Endodermal cell (in vitro differentiated cells): ENCODE measurements around the gene CD40. TPM values are rescaled to one million over a fixed set of nuclear protein-coding genes. Genes with fewer than 3 reads are reported as not detected.
"Not testable (repeated sequence)": the region's sequence is repeated elsewhere in the genome, so short reads cannot be mapped to it uniquely, and the experiment has no call there.

Source experiments
- DNase-seq: peaks from one replicate; pipeline ENCODE4 v3.0.0-alpha.2; 2017
- H3K27ac ChIP-seq: 2 replicates; pipeline ENCODE4 v1.5.1; 2013; ENCODE audit warnings: mild to moderate bottlenecking, low read depth, low read length, moderate library complexity
- H3K27me3 ChIP-seq: 2 replicates; pipeline ENCODE4 v1.6.1; 2013; ENCODE audit warnings: mild to moderate bottlenecking, low read length, moderate library complexity; ENCODE audit not compliant: insufficient read depth, control insufficient read depth, poor library complexity, severe bottlenecking
- H3K36me3 ChIP-seq: 2 replicates; pipeline ENCODE4 v1.7.0; 2013; ENCODE audit warnings: mild to moderate bottlenecking, low read length, moderate library complexity; ENCODE audit not compliant: control insufficient read depth, insufficient read depth
- H3K4me1 ChIP-seq: one replicate; pipeline ENCODE4 v1.7.0; 2013; ENCODE audit warnings: low read length; ENCODE audit not compliant: control insufficient read depth, insufficient read depth
- H3K4me3 ChIP-seq: 2 replicates; pipeline ENCODE4 v1.5.1; 2013; ENCODE audit warnings: mild to moderate bottlenecking, low read length, moderate library complexity
- H3K9ac ChIP-seq: 2 replicates; pipeline ENCODE4 v1.6.1; 2013; ENCODE audit warnings: mild to moderate bottlenecking, low read length, moderate library complexity; ENCODE audit not compliant: poor library complexity, severe bottlenecking; ENCODE audit errors: extremely low read depth
- H3K9me3 ChIP-seq: 2 replicates; pipeline ENCODE4 v1.6.1; 2013; ENCODE audit warnings: mild to moderate bottlenecking, low read length, moderate library complexity; ENCODE audit not compliant: control insufficient read depth
- H3K27ac Mint-ChIP-seq: 2 replicates; pipeline ENCODE4 v1.8.0; 2020; ENCODE audit warnings: mixed read lengths
- H3K27me3 Mint-ChIP-seq: 2 replicates; pipeline ENCODE4 v1.8.0; 2021; ENCODE audit warnings: mild to moderate bottlenecking, mixed read lengths; ENCODE audit not compliant: insufficient read depth
- H3K36me3 Mint-ChIP-seq: 2 replicates; pipeline ENCODE4 v1.8.0; 2020; ENCODE audit warnings: low read depth, mixed read lengths
- H3K4me1 Mint-ChIP-seq: 2 replicates; pipeline ENCODE4 v1.8.0; 2020; ENCODE audit warnings: mixed read lengths
- H3K4me3 Mint-ChIP-seq: 2 replicates; pipeline ENCODE4 v1.8.0; 2020; ENCODE audit warnings: mild to moderate bottlenecking, moderate library complexity, mixed read lengths
- H3K9me3 Mint-ChIP-seq: 2 replicates; pipeline ENCODE4 v1.8.0; 2020; ENCODE audit warnings: mild to moderate bottlenecking, mixed read lengths
- WGBS, 2 experiments: methylation state at CpG; one replicate each; pipeline versions ENCODE4 v1.1.5 to v1.1.7; 2013; ENCODE audit warnings: missing lambda C conversion rate in 2 of 2, mixed read lengths in 1 of 2; ENCODE audit not compliant: insufficient coverage in 1 of 2, insufficient read length in 1 of 2; 5-methylcytosine and 5-hydroxymethylcytosine counted together
- total RNA-seq, 2 donors: library from RNA; stranded (reverse); fragmentation: NEBNext Ultra II Directional in 1 of 2; extraction: Animal tissue kit (Norgen Biotek cat#: 25700) in 1 of 2; gene quantifications; 2 replicates in 1 of 2; 3 replicates in 1 of 2; pipeline ENCODE4 v1.2.1, GENCODE V29; 2021
- TF ChIP-seq, protein P1 (sequence below): fragments of 200-600 bp; sonication (generic); conservative IDR thresholded peaks from 2 replicates; pipeline ENCODE4 v1.5.0; 2021; ENCODE audit warnings: antibody characterized with exemption, mild to moderate bottlenecking

CD40 gene
- total RNA-seq, 2 donors from 2014 or later = 9.0 to 16.4 TPM

GRCh38 chr20:46093531-46093930 is 24.6 kb upstream of the CD40 start:
- Histone ChIP-seq H3K27me3 (no peaks in the 10 kb centered on the region), H3K9ac (no peak overlapping the region), H3K4me3 (no peak overlapping the region), H3K4me1 (no peaks in the 10 kb centered on the region), H3K9me3 (no peaks in the 10 kb centered on the region), H3K36me3 (no peaks in the 10 kb centered on the region), H3K27ac (no peak overlapping the region)
- Mint-ChIP-seq H3K27ac (no peak overlapping the region), H3K4me1 (peaks cover 5% of the 10 kb centered on the region), H3K4me3 (no peak overlapping the region), H3K9me3 (no peaks in the 10 kb centered on the region), H3K27me3 (peaks cover 24% of the 10 kb centered on the region), H3K36me3 (no peaks in the 10 kb centered on the region)
- DNase-seq = no peak
- 69 to 100% methylated on average over 2 of the region's 2 CpGs for WGBS, 2 experiments
- TF ChIP-seq, protein P1, sequence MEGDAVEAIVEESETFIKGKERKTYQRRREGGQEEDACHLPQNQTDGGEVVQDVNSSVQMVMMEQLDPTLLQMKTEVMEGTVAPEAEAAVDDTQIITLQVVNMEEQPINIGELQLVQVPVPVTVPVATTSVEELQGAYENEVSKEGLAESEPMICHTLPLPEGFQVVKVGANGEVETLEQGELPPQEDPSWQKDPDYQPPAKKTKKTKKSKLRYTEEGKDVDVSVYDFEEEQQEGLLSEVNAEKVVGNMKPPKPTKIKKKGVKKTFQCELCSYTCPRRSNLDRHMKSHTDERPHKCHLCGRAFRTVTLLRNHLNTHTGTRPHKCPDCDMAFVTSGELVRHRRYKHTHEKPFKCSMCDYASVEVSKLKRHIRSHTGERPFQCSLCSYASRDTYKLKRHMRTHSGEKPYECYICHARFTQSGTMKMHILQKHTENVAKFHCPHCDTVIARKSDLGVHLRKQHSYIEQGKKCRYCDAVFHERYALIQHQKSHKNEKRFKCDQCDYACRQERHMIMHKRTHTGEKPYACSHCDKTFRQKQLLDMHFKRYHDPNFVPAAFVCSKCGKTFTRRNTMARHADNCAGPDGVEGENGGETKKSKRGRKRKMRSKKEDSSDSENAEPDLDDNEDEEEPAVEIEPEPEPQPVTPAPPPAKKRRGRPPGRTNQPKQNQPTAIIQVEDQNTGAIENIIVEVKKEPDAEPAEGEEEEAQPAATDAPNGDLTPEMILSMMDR = peak; percentile 39

DNA sequence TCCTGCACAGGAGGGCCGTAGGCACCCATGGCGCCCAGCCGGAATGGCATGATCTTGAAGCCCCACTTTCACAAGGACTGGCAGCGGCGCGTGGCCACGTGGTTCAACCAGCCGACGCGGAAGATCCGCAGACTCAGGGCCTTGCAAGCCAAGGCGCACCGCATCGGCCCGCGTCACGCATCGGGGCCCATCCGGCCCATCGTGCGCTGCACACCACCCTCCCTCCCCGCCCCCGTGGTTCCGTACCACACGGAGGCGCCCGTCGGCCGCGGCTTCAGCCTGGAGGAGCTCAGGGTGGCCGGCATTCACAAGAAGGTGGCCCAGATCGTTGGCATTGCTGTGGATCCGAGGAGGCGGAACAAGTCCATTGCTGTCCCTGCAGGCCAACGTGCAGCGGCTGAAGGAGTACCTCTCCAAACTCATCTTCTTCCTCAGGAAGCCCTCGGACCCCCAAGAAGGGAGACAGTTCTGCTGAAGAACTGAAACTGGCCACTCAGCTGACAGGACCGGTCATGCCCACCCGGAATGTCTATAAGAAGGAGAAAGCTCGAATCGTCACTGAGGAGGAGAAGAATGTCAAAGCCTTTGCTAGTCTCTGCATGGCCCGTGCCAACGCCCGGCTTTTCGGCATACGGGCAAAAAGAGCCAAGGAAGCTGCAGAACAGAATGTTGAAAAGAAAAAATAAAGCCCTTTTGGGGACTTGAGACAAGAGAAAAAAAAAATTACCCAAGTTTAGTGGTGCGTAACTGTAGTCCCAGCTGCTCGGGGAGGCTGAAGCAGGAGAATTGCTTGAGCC is 18.4 kb upstream of the CD40 start:
- no peaks in the 10 kb centered on the region for H3K4me1 Mint-ChIP-seq
- H3K9ac ChIP-seq = no peak overlapping the region
- 76% methylated on average over 37 to 48 of the region's 48 CpGs for WGBS, 2 experiments
- TF ChIP-seq, protein P1 = peak; percentile 63
- no peak overlapping the region for H3K4me3 Mint-ChIP-seq
- no peaks in the 10 kb centered on the region for H3K4me1 ChIP-seq
- peaks cover 25% of the 10 kb centered on the region for H3K27me3 ChIP-seq
- H3K36me3 ChIP-seq = no peaks in the 10 kb centered on the region
- H3K4me3 ChIP-seq = no peak overlapping the region
- H3K27me3 Mint-ChIP-seq = peaks cover 60% of the 10 kb centered on the region
- no peak overlapping the region for H3K27ac Mint-ChIP-seq
- no peaks in the 10 kb centered on the region for H3K9me3 ChIP-seq
- H3K9me3 Mint-ChIP-seq = peaks cover 8% of the 10 kb centered on the region
- DNase-seq = peak; percentile 82
- H3K36me3 Mint-ChIP-seq = no peaks in the 10 kb centered on the region
- H3K27ac ChIP-seq = no peak overlapping the region

GRCh38 chr20:46100444-46100843 is 17.7 kb upstream of the CD40 start:
- H3K4me1 ChIP-seq, H3K36me3 Mint-ChIP-seq, H3K4me3 Mint-ChIP-seq, H3K9ac ChIP-seq, H3K4me3 ChIP-seq, H3K27ac Mint-ChIP-seq, DNase-seq, H3K36me3 ChIP-seq, H3K27ac ChIP-seq, H3K9me3 ChIP-seq, H3K4me1 Mint-ChIP-seq, H3K9me3 Mint-ChIP-seq: not testable (repeated sequence)
- peaks cover 62% of the 10 kb centered on the region for H3K27me3 Mint-ChIP-seq
- peaks cover 25% of the 10 kb centered on the region for H3K27me3 ChIP-seq
- 90% methylated on average over 6 of the region's 7 CpGs; no CpG with 5 or more reads in 1 of the 2 experiments for WGBS, 2 experiments
